GM12875 (cell line): Measurements from ENCODE around the gene LRRC37A2.
"Not testable (repeated sequence)": the region's sequence is repeated elsewhere in the genome, so short reads cannot be mapped to it uniquely, and the experiment has no call there.

ENCODE experiments used
- H3K4me3 ChIP-seq: one replicate; pipeline ENCODE4 v1.5.1; 2011; ENCODE audit warnings: low read depth, low read length, control low read depth

Gene LRRC37A2

GRCh38 chr17:46591332-46591731, 79.1 kb downstream of the LRRC37A2 start:
- H3K4me3 ChIP-seq: not testable (repeated sequence)

GRCh38 chr17:46598344-46598931, 86.2 kb downstream of the LRRC37A2 start:
- not testable (repeated sequence) for H3K4me3 ChIP-seq

GRCh38 chr17:46600767-46601166, 88.5 kb downstream of the LRRC37A2 start:
- H3K4me3 ChIP-seq: not testable (repeated sequence)

GRCh38 chr17:46603125-46603524, 90.9 kb downstream of the LRRC37A2 start:
- H3K4me3 ChIP-seq: not testable (repeated sequence)
